NCI-H345 (cell line): ENCODE results near the gene SCO1.

Source experiments
- DNase-seq: peaks from one replicate; lab custom pipeline; 2025; lab: John Stamatoyannopoulos, UW

The SCO1 gene

GRCh38 chr17:10652984-10653659 is 44.2 kb downstream of the SCO1 start:
- no peak for DNase-seq

- no peak for DNase-seq
Measured at GRCh38 chr17:10651927-10652326, 45.4 kb downstream of the SCO1 start.

GRCh38 chr17:10649602-10650001 is 47.7 kb downstream of the SCO1 start:
- no peak for DNase-seq

GRCh38 chr17:10648956-10649355 is 48.4 kb downstream of the SCO1 start:
- no peak for DNase-seq

- DNase-seq = no peak
Measured at GRCh38 chr17:10648381-10648780, 49.0 kb downstream of the SCO1 start.

GRCh38 chr17:10646392-10646990 is 50.8 kb downstream of the SCO1 start:
- DNase-seq = peak; percentile 19

GRCh38 chr17:10640475-10640874 is 56.9 kb downstream of the SCO1 start:
- DNase-seq = no peak

GRCh38 chr17:10638151-10638550 is 59.2 kb downstream of the SCO1 start:
- DNase-seq = no peak

- DNase-seq = no peak
Measured at GRCh38 chr17:10635290-10635689, 62.0 kb downstream of the SCO1 start.

GRCh38 chr17:10633738-10634379 is 63.5 kb downstream of the SCO1 start:
- DNase-seq = no peak

GRCh38 chr17:10631701-10632100 is 65.6 kb downstream of the SCO1 start:
- no peak for DNase-seq

GRCh38 chr17:10631048-10631700 is 66.2 kb downstream of the SCO1 start:
- no peak for DNase-seq

- no peak for DNase-seq
Measured at GRCh38 chr17:10629706-10630105, 67.6 kb downstream of the SCO1 start.

- no peak for DNase-seq
Measured at GRCh38 chr17:10628756-10629155, 68.6 kb downstream of the SCO1 start.

GRCh38 chr17:10626390-10626789 is 70.9 kb downstream of the SCO1 start:
- no peak for DNase-seq

- DNase-seq = no peak
Measured at GRCh38 chr17:10624969-10625368, 72.4 kb downstream of the SCO1 start.

GRCh38 chr17:10623737-10624338 is 73.5 kb downstream of the SCO1 start:
- DNase-seq = no peak

GRCh38 chr17:10622617-10623485 is 74.5 kb downstream of the SCO1 start:
- no peak for DNase-seq
